SK-N-DZ (cell line): ENCODE results near the gene NTRK3.

Experiments used
- DNase-seq: peaks from one replicate; pipeline ENCODE4 v3.0.0-alpha.2; 2015; ENCODE audit warnings: low spot score

Gene NTRK3

DNA sequence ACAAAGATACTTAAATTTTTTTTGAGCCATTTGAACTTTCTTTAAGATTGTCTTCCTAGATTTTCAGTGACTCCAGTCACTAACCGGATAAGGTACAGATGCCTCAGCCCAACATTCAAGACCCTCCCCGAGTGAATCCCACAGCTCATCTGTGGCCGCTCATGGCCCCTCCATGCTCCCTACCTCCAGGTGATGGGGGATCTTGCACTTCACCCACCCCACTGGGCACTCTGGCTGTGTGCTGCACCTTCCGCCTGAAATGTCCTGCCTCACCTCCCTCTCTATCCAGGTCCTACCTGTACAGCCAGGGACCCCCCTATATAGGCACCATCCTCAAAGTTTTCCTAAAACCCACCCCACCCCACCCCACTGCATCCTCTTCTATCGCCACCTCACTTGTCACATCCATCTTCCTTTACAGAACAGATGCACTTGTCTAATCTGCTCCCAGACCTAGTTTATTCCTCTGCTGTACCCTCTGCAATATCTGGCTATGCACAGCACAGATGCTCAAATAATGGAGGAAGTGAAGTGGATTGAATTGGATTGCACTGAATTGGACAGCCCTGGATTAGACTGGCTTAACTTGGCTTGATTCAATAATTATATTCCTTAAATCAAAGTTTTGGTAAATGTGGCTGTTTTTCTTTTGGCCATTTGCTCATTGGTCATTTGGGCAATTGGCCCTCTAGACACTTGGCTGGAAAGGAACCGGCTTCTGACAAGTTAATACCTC is 24.5 kb downstream of the NTRK3 start:
- no peak for DNase-seq

GRCh38 chr15:88230823-88231222 is 25.7 kb downstream of the NTRK3 start:
- no peak for DNase-seq

DNA sequence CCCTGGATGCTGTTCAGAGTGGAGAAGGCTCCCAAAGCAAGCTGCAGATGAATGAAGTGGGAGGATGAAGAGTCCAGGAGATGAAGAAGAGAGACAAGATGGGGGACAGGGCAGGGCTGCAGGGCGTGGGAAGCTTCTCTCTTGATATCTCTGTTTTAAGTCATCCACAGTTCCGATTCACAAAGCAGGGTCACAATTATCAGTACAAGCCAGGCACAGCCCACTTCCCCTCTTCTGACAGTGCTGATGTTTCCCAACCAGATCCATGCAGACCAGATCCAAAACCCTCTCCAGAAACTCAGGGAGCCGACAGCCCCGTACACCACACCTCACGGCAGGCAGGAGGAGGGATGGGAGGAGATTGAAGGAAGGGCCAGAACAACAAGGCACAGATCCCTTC is 31.1 kb downstream of the NTRK3 start:
- no peak for DNase-seq

DNA sequence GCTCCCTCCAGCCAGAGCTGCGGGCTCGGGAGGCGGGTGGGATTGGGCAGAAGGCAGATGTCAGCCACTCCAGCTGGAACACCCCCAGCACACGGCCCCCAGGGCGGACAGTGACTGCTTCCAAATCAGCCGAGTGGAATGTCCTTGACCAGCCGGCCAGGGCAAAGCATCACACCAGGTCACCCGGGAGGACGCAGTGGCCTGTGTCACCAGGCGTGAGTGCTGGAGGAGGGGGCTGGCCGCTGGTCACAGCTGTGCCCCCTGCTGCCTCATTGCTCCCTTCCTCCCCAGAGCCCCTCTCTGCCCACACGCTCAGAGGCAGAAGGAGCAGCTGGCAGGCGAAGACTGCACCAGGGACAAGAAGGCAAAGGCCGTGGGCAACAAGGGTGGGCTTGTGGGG is 33.5 kb downstream of the NTRK3 start:
- DNase-seq = no peak

GRCh38 chr15:88221836-88222235 is 34.7 kb downstream of the NTRK3 start:
- no peak for DNase-seq

DNA sequence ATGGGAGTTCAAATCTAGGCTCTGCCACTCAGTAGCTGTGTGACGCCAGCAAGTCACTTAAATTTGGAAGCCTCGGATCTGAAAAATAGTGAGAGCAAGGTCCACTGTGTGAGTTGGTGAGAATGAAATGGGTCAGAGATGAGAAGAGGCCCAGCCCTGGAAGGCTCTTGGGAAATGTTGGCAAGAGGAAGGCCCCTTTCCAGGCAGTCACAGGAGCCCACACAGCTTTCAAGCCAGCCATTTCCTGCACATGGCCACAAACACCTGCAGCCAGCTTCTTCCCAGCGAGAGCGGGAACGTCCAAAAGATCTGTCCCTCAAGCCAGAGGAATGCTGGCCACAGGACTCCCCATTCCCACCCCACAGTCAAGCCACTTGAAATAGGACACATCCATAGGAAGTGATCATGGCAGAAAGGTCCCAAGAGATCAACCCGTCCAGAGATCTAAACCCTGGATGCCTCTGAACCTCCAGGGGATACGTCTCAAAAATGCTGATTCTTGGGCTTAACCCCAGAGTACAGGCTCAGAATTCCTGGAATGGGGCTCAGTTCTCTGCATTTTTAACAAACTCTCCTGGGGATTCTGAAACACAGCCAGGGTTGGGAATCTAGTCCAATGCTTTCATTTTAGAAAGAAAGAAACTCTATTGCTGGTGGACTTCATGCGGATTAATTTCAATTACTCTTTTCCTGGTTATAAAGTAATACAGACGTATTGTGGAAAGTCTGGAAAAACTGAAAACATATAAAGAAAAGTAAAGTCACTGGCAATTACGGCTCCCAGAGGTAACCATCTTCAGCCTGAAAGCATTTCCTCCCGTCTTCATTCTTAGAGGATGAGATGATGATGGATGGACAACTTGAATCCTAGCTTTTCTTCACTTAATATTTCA is 35.9 kb downstream of the NTRK3 start:
- DNase-seq = no peak

- no peak for DNase-seq
Observed at GRCh38 chr15:88219623-88220022, 36.9 kb downstream of the NTRK3 start.

GRCh38 chr15:88218557-88219221 is 37.9 kb downstream of the NTRK3 start:
- DNase-seq = no peak

DNA sequence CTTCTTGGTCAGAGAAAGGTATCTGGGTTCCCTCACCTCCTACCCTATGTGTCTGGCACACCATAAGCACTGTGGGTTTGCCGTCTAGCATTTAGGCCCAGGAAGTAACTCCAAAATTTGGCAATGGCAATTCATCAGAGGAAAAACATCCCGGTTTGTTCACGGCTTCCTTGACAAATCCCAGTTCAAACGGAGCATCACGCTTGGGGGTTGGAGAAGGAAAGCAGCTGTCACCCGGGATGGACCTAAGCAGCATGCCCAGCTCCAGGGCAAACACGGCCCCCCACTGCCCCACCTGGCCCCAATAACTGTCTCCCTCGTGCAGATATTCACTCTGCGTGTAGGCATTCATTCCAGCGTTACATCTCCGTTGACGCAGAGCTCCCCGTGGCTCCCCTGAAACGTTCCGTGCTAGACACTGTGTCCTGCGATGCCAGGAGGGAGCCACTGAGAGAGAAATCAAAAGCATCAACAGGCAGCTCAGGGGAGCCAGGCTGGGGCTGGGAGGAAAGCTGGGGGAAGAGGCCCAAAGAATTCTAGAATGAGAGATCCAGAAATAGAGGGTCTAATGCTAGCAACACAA is 41.4 kb downstream of the NTRK3 start:
- DNase-seq = no peak

DNA sequence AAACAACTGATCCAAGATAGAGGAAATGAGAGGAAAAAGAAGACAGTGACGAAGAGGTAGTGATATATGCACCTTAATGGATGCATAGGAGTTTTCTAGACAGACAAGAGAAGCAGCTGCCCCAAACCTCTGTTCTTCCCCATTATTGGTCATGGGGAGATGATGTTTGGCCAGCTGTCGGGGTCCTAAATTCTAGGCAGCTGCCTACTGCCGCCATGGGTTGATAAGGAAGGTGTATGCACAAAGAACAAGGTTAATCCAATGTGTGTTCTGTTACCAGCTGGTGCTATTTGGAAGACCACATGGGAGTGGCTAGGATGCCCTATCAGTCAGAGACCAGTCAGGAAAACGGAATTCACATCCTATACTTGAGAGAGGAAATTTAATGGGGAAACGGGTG is 47.4 kb downstream of the NTRK3 start:
- DNase-seq = no peak

- no peak for DNase-seq
Observed at GRCh38 chr15:88208396-88208795, 48.1 kb downstream of the NTRK3 start.

DNA sequence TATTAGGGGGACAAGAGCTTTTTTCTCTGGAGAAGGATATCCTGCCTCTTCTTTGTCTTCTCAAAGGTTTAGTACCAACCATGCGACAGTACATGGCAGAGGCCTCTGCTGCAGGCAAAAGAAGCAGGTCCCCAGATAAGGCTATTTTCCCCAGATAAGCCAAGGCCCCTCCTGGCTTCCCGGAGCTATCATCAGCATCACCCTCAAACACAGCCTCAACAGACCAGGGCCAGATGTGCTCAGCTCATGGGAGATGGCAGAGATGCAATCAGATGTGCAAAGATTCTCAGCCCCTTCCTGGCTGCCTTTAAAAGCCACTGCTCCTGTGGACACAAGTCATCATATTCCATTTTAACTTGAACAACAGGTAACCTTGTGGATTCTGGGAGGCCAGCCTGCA is 49.0 kb downstream of the NTRK3 start:
- DNase-seq = peak; percentile 48

GRCh38 chr15:88204584-88204983 is 52.0 kb downstream of the NTRK3 start:
- DNase-seq = no peak

- DNase-seq = no peak
Observed at GRCh38 chr15:88202231-88202630, 54.3 kb downstream of the NTRK3 start.

GRCh38 chr15:88201207-88201606 is 55.3 kb downstream of the NTRK3 start:
- DNase-seq = no peak

- DNase-seq = no peak
Observed at GRCh38 chr15:88196961-88197360, 59.6 kb downstream of the NTRK3 start.

GRCh38 chr15:88194162-88194561 is 62.4 kb downstream of the NTRK3 start:
- DNase-seq = no peak

DNA sequence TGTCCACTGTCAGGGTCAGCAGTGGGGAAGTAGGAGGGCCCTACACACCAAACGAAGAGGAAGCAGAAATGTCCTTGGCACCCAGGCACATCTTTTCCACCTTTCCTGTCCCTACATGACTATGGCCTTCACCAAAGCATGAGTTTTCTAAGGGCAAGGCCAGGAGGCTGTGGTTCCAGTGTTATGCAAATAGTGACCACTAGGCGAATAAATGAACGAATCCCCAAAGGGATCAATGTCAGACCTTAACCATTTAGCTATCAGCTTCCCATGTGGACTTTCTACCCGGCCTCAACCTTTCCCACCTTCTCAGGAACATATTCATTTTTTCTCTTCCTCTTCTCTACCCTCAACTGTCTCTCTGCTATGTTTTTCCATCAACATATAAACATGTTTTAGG is 63.1 kb downstream of the NTRK3 start:
- no peak for DNase-seq

- no peak for DNase-seq
Observed at GRCh38 chr15:88191812-88192165, 64.8 kb downstream of the NTRK3 start.

DNA sequence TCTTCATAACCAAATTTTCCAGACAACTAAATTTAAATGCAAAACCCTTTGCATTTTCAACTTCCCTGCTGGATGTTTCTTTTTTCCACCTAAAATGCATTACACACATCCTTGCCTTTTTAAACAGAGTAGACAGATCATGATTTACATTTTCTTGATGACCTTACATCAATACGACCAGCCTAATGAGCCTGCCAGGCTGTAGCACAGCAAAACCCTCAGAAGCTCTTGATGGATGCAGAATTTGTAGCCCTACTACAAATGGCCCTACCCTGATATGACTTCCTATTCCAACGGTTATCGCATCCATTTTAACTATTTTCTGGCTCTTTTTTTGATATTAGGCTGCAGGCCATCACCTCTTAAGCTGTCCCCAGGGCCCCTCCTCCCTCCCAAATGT is 66.3 kb downstream of the NTRK3 start:
- no peak for DNase-seq

DNA sequence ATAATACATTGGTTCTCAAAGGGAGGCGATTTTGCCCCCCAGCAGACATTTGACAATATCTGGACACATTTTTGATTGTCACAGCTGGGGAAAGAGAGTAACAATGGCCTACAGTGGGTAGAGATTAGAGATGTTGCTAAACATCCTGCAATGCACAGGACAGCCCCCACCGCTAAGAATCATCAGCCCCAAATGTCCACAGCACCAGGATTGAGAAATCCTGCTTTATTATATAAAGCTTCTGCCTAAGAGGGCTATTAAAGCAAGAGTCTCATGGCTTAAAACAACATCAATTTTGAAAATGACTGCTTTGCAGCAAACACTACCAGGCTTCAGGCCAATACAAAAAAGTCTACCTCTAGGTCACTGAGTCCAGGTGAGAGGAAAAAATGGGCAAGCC is 68.2 kb downstream of the NTRK3 start:
- no peak for DNase-seq

- DNase-seq = no peak
Observed at GRCh38 chr15:88187195-88187594, 69.3 kb downstream of the NTRK3 start.
